Suprapubic skin (tissue), 4 donors: ENCODE data around the gene SLC6A1. TPM values are rescaled to one million over a fixed set of nuclear protein-coding genes. Genes with fewer than 3 reads are reported as not detected.

Experiments used
- DNase-seq, 2 donors: peaks; one replicate each; pipeline ENCODE4 v3.0.0-alpha.2; 2019; ENCODE audit warnings: low spot score in 2 of 2
- H3K27ac ChIP-seq: fragments of 200-600 bp; sonication (generic); one replicate; pipeline ENCODE4 v1.5.1; 2019
- H3K27me3 ChIP-seq: fragments of 200-600 bp; sonication (generic); one replicate; pipeline ENCODE4 v1.5.1; 2019
- H3K36me3 ChIP-seq: fragments of 200-600 bp; sonication (generic); one replicate; pipeline ENCODE4 v1.5.1; 2019
- H3K4me1 ChIP-seq: fragments of 200-600 bp; sonication (generic); one replicate; pipeline ENCODE4 v1.5.1; 2019
- H3K4me3 ChIP-seq: fragments of 200-600 bp; sonication (generic); one replicate; pipeline ENCODE4 v1.5.1; 2019; ENCODE audit warnings: mild to moderate bottlenecking
- H3K9me3 ChIP-seq: fragments of 200-600 bp; sonication (generic); one replicate; pipeline ENCODE4 v1.5.1; 2019
- CTCF ChIP-seq, 2 donors: fragments of 200-600 bp in 1 of 2; fragments of 450-650 bp in 1 of 2; sonication (generic) in 1 of 2; IDR thresholded peaks; one replicate each; pipeline ENCODE4 v1.5.1; 2016 to 2019; ENCODE audit warnings: antibody characterized with exemption in 2 of 2, mild to moderate bottlenecking in 1 of 2, moderate library complexity in 1 of 2
- EP300 ChIP-seq: sonication (generic); formaldehyde crosslinking; IDR thresholded peaks from one replicate; pipeline ENCODE4 v1.6.1; 2017; ENCODE audit warnings: antibody characterized with exemption
- POLR2A ChIP-seq, 2 donors: fragments of 450-650 bp; IDR thresholded peaks; one replicate each; pipeline ENCODE4 v1.6.1; 2017; ENCODE audit warnings: antibody characterized with exemption in 2 of 2, mild to moderate bottlenecking in 2 of 2, moderate library complexity in 2 of 2
- POLR2AphosphoS5 ChIP-seq, 3 donors: sonication (generic); formaldehyde crosslinking; IDR thresholded peaks; one replicate each; pipeline ENCODE4 v1.6.1; 2017; ENCODE audit warnings: antibody characterized with exemption in 3 of 3
- WGBS: methylation state at CpG from one replicate; pipeline ENCODE4 v1.1.5; 2018; 5-methylcytosine and 5-hydroxymethylcytosine counted together
- total RNA-seq, 4 donors: library from RNA; depleted of rRNA; stranded (reverse); fragments of >200 nt; gene quantifications; one replicate each; pipeline ENCODE4 v1.1.0, GENCODE V29; 2016

Gene SLC6A1
- total RNA-seq, 4 donors from 2014 or later, result 0.96 to 13.0 (median 4.3) TPM

GRCh38 chr3:11006986-11007933 lies 14.7 kb downstream of the SLC6A1 start:
- no peak overlapping the region for H3K27ac ChIP-seq
- WGBS, result 77% methylated on average over 20 of the region's 20 CpGs
- H3K27me3 ChIP-seq, result peaks cover 13% of the 10 kb centered on the region
- H3K4me3 ChIP-seq, result no peak overlapping the region
- no peaks in the 10 kb centered on the region for H3K36me3 ChIP-seq
- H3K9me3 ChIP-seq, result no peaks in the 10 kb centered on the region
- DNase-seq, result no peak
- TF ChIP-seq EP300 (no peak), CTCF (IDR thresholded peaks at IDR 0.05) (no peak)
- H3K4me1 ChIP-seq, result no peaks in the 10 kb centered on the region

GRCh38 chr3:11009898-11010297 lies 17.4 kb downstream of the SLC6A1 start:
- DNase-seq, result no peak
- peaks cover 7% of the 10 kb centered on the region for H3K4me1 ChIP-seq
- H3K27ac ChIP-seq, result no peak overlapping the region
- no peak overlapping the region for H3K4me3 ChIP-seq
- H3K36me3 ChIP-seq, result no peaks in the 10 kb centered on the region
- no peaks in the 10 kb centered on the region for H3K9me3 ChIP-seq
- no peak for TF ChIP-seq POLR2A (IDR thresholded peaks at IDR 0.05)
- TF ChIP-seq EP300, result no peak
- no peak for TF ChIP-seq POLR2AphosphoS5 (IDR thresholded peaks at IDR 0.05)
- TF ChIP-seq CTCF (IDR thresholded peaks at IDR 0.05), result no peak
- H3K27me3 ChIP-seq, result peaks cover 13% of the 10 kb centered on the region
- WGBS, result 77% methylated on average over 4 of the region's 4 CpGs

GRCh38 chr3:11010426-11011165 lies 18.0 kb downstream of the SLC6A1 start:
- peaks cover 7% of the 10 kb centered on the region for H3K4me1 ChIP-seq
- H3K27me3 ChIP-seq, result peaks cover 17% of the 10 kb centered on the region
- 84% methylated on average over 14 of the region's 15 CpGs for WGBS
- no peak for DNase-seq
- H3K27ac ChIP-seq, result no peak overlapping the region
- H3K4me3 ChIP-seq, result no peak overlapping the region
- H3K36me3 ChIP-seq, result no peaks in the 10 kb centered on the region
- no peaks in the 10 kb centered on the region for H3K9me3 ChIP-seq
- TF ChIP-seq EP300 (no peak), POLR2A (IDR thresholded peaks at IDR 0.05) (no peak), CTCF (IDR thresholded peaks at IDR 0.05) (no peak), POLR2AphosphoS5 (IDR thresholded peaks at IDR 0.05) (no peak)

- H3K27ac ChIP-seq, result no peak overlapping the region
- H3K9me3 ChIP-seq, result no peaks in the 10 kb centered on the region
- H3K4me3 ChIP-seq, result no peak overlapping the region
- peaks cover 7% of the 10 kb centered on the region for H3K4me1 ChIP-seq
- H3K36me3 ChIP-seq, result no peaks in the 10 kb centered on the region
- no peak for DNase-seq
- peaks cover 25% of the 10 kb centered on the region for H3K27me3 ChIP-seq
- TF ChIP-seq POLR2AphosphoS5 (IDR thresholded peaks at IDR 0.05) (no peak), CTCF (IDR thresholded peaks at IDR 0.05) (no peak), POLR2A (IDR thresholded peaks at IDR 0.05) (no peak), EP300 (no peak)
- no CpG with 5 or more reads among the region's 4 CpGs for WGBS
These were observed 21.7 kb downstream of the SLC6A1 start for GRCh38 chr3:11014253-11014652.

GRCh38 chr3:11014752-11015151 lies 22.2 kb downstream of the SLC6A1 start:
- WGBS, result 83% methylated on average over 15 of the region's 15 CpGs
- peaks cover 7% of the 10 kb centered on the region for H3K4me1 ChIP-seq
- H3K4me3 ChIP-seq, result no peak overlapping the region
- no peak for DNase-seq
- H3K27me3 ChIP-seq, result peaks cover 25% of the 10 kb centered on the region
- TF ChIP-seq EP300 (no peak), CTCF (IDR thresholded peaks at IDR 0.05) (no peak), POLR2A (IDR thresholded peaks at IDR 0.05) (no peak), POLR2AphosphoS5 (IDR thresholded peaks at IDR 0.05) (no peak)
- H3K9me3 ChIP-seq, result no peaks in the 10 kb centered on the region
- H3K27ac ChIP-seq, result no peak overlapping the region
- no peaks in the 10 kb centered on the region for H3K36me3 ChIP-seq
